K562 (cell line): ENCODE data around the gene NAIF1. TPM values are rescaled to one million over a fixed set of nuclear protein-coding genes. Genes with fewer than 3 reads are reported as not detected.

Experiments
- ADNP ChIP-seq: fragments of 200-800 bp; sonication (Bioruptor generic); IDR thresholded peaks from 2 replicates; pipeline ENCODE4 v1.6.1; 2016; ENCODE audit warnings: missing genetic modification characterization, missing compliant biosample characterization
- BMI1 ChIP-seq: fragments of 150-350 bp; IDR thresholded peaks from 2 replicates; pipeline ENCODE4 v1.6.1; 2014; ENCODE audit warnings: low read length
- ESRRB ChIP-seq: fragments of 250-450 bp; sonication (Bioruptor Pico); IDR thresholded peaks from 2 replicates; pipeline ENCODE4 v1.5.0; 2020; ENCODE audit warnings: mild to moderate bottlenecking, moderate library complexity, borderline replicate concordance
- FOXM1 ChIP-seq, 2 experiments: fragments of 450-650 bp in 1 of 2; sonication (generic) in 1 of 2; formaldehyde crosslinking in 1 of 2; IDR thresholded peaks; 2 replicates each; pipeline versions ENCODE4 v1.6.1 to v1.9.0; 2017 to 2022; ENCODE audit warnings: low read depth in 2 of 2, mild to moderate bottlenecking in 2 of 2, missing genetic modification reagents in 1 of 2, moderate library complexity in 1 of 2
- LCOR ChIP-seq: sonication (generic); formaldehyde crosslinking; IDR thresholded peaks from 2 replicates; pipeline ENCODE4 v1.8.0; 2022; ENCODE audit warnings: mild to moderate bottlenecking, missing genetic modification reagents
- MAZ ChIP-seq, 2 experiments: fragments of 450-650 bp in 1 of 2; sonication (generic) in 1 of 2; formaldehyde crosslinking; IDR thresholded peaks in 1 of 2; conservative IDR thresholded peaks in 1 of 2; 2 replicates each; pipeline versions ENCODE4 v1.4.0 to v1.5.0; 2020; ENCODE audit warnings: mild to moderate bottlenecking in 1 of 2, missing genetic modification reagents in 1 of 2
- NCOA1 ChIP-seq: fragments of 450-650 bp; IDR thresholded peaks from 2 replicates; pipeline ENCODE4 v1.6.1; 2016; ENCODE audit warnings: low read depth
- NR2C2 ChIP-seq, 2 experiments: fragments of 200-800 bp in 1 of 2; sonication (Bioruptor generic) in 1 of 2; sonication (generic) in 1 of 2; formaldehyde crosslinking in 1 of 2; IDR thresholded peaks; 2 replicates each; pipeline versions ENCODE4 v1.6.1 to v1.8.0; 2016 to 2022; ENCODE audit warnings: mild to moderate bottlenecking in 1 of 2, missing compliant biosample characterization in 1 of 2, missing genetic modification characterization in 1 of 2, missing genetic modification reagents in 1 of 2
- OTX1 ChIP-seq: fragments of 450-650 bp; formaldehyde crosslinking; IDR thresholded peaks from 2 replicates; pipeline ENCODE4 v1.4.0; 2022; ENCODE audit warnings: mild to moderate bottlenecking
- RBM15 ChIP-seq: fragments of 200-400 bp; formaldehyde crosslinking; IDR thresholded peaks from 2 replicates; pipeline ENCODE4 v1.6.1; 2018; ENCODE audit warnings: mild to moderate bottlenecking, low read length, moderate library complexity; ENCODE audit not compliant: insufficient read depth
- RHOXF2B ChIP-seq: fragments of 250-450 bp; sonication (Bioruptor Pico); conservative IDR thresholded peaks from 2 replicates; pipeline ENCODE4 v1.5.1; 2021
- STAT5A ChIP-seq: IDR thresholded peaks from 2 replicates; pipeline ENCODE4 v1.6.1; 2012; ENCODE audit warnings: low read length, inconsistent platforms, borderline replicate concordance
- TRIM24 ChIP-seq, 2 experiments: fragments of 450-650 bp; IDR thresholded peaks; 2 replicates each; pipeline ENCODE4 v1.6.1; 2016
- ZNF133 ChIP-seq: fragments of 250-450 bp; sonication (Bioruptor Pico); IDR thresholded peaks from 2 replicates; pipeline ENCODE4 v1.4.0; 2020; ENCODE audit warnings: mild to moderate bottlenecking
- ZNF23 ChIP-seq: fragments of 250-450 bp; sonication (Bioruptor Pico); IDR thresholded peaks from 2 replicates; pipeline ENCODE4 v1.4.0; 2020; ENCODE audit warnings: mild to moderate bottlenecking
- ZNF589 ChIP-seq: fragments of 200-800 bp; sonication (Bioruptor generic); IDR thresholded peaks from 2 replicates; pipeline ENCODE4 v1.6.1; 2016; ENCODE audit warnings: low read depth, missing genetic modification characterization, missing compliant biosample characterization
- ZNF699 ChIP-seq: fragments of 250-450 bp; sonication (Bioruptor Pico); IDR thresholded peaks from 2 replicates; pipeline ENCODE4 v1.8.0; 2021; ENCODE audit warnings: mild to moderate bottlenecking, moderate library complexity; ENCODE audit not compliant: insufficient replicate concordance
- ZNF764 ChIP-seq: fragments of 250-450 bp; sonication (Bioruptor Pico); IDR thresholded peaks from 2 replicates; pipeline ENCODE4 v1.4.0; 2020; ENCODE audit warnings: low read depth, mild to moderate bottlenecking, moderate library complexity
- polyA plus RNA-seq, 8 experiments: library from polyadenylated mRNA; depleted of rRNA in 4 of 8; stranded (reverse) in 5 of 8; unstranded in 3 of 8; fragments of >200 nt; fragmentation: Nextera tagmentation in 2 of 8; fragmentation: Illumina TruSeq in 1 of 8; extraction: Ambion mirVana in 2 of 8; extraction: Trizol in 1 of 8; gene quantifications; 2 replicates each; pipeline versions ENCODE4 v1.2.1 to v1.2.3, GENCODE V29; 2011 to 2014; ENCODE audit warnings: inconsistent platforms in 1 of 8, missing spikeins in 1 of 8
- total RNA-seq, 7 experiments: library from RNA; depleted of rRNA in 6 of 7; stranded (reverse); fragments of >200 nt in 6 of 7; fragmentation: Illumina TruSeq in 2 of 7; extraction: Trizol in 2 of 7; gene quantifications; 2 replicates each; pipeline versions ENCODE4 v1.2.1 to v1.2.3, GENCODE V29; 2011 to 2021; ENCODE audit warnings: low replicate concordance in 1 of 7
- TF ChIP-seq, protein P1 (sequence below), 2 experiments: fragments of 200-800 bp in 1 of 2; sonication (Bioruptor generic) in 1 of 2; sonication (generic) in 1 of 2; formaldehyde crosslinking in 1 of 2; IDR thresholded peaks in 1 of 2; conservative IDR thresholded peaks in 1 of 2; 2 replicates each; pipeline versions ENCODE4 v1.5.0 to v1.6.1; 2016 to 2020; ENCODE audit warnings: missing compliant biosample characterization in 1 of 2, missing genetic modification characterization in 1 of 2, missing genetic modification reagents in 1 of 2
- TF ChIP-seq, protein P2 (sequence below): fragments of 450-650 bp; IDR thresholded peaks from 2 replicates; pipeline ENCODE4 v1.6.1; 2016

NAIF1 gene
- total and polyA plus RNA-seq, 9 of the 15 experiments (the other 6 are each of a cell fraction or from before 2014, with no cell fraction given): 4.8 to 26.6 (median 17.2) TPM

DNA sequence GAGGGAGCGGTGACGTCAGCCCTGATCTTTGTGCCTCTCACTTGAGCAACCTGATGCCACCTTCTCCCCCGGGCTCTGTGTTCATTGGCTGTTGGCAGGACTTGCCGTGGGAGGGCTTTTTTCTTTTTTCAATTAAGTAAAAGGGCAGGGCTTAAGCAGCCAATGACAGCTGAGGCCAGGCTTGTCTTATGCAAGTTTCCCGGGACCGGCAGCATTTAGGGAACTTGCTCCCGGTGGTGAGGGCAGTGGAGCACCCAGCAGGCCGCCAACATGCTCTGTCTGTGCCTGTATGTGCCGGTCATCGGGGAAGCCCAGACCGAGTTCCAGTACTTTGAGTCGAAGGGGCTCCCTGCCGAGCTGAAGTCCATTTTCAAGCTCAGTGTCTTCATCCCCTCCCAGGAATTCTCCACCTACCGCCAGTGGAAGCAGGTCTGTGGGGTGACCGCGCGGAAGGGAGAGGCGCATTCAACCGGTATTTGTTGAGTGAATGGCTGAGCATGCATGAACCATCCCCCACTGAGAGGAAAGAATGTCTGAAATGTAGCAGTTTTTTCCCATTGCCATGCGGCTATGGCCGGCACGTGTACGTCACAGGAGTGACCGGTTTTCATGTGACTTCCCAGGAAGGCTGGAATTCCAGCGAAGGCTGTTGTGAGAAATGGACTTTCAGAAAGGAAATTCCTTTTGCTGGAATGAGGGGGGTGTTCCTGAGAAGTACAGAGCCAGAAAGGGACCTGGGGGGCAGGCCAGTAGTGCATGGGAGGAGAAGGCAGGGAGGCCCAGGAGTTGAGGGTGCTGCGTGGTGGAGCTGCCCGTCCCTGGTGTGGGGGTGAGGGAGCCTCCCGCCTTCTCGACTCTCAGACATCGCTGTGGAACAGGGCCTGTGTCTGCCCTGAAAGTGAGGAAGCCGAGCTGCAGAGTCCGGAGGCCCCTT is 31.4 kb upstream of the NAIF1 start (continued):
- TF ChIP-seq, protein P1, sequence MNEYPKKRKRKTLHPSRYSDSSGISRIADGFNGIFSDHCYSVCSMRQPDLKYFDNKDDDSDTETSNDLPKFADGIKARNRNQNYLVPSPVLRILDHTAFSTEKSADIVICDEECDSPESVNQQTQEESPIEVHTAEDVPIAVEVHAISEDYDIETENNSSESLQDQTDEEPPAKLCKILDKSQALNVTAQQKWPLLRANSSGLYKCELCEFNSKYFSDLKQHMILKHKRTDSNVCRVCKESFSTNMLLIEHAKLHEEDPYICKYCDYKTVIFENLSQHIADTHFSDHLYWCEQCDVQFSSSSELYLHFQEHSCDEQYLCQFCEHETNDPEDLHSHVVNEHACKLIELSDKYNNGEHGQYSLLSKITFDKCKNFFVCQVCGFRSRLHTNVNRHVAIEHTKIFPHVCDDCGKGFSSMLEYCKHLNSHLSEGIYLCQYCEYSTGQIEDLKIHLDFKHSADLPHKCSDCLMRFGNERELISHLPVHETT (CRISPR knock-in tag; conservative IDR thresholded peaks at IDR 0.05 in 1 of 2, IDR thresholded peaks at IDR 0.05 in 1 of 2): 0 out of 4 replicates have a peak, but pooled peaks of 1 of the 2 experiments have one; percentile 35
- TF ChIP-seq TRIM24 (IDR thresholded peaks at IDR 0.05) (no peak), ESRRB (CRISPR knock-in tag) (no peak), FOXM1 (IDR thresholded peaks at IDR 0.05; ENCODE audit: low read depth) (no peak), FOXM1 (CRISPR knock-in tag; IDR thresholded peaks at IDR 0.05; ENCODE audit: low read depth) (no peak), ZNF699 (CRISPR knock-in tag) (no peak), ZNF23 (CRISPR knock-in tag) (no peak), OTX1 (CRISPR knock-in tag) (no peak), ZNF589 (no peak), BMI1 (no peak), RHOXF2B (CRISPR knock-in tag) (no peak), MAZ (CRISPR knock-in tag; conservative IDR thresholded peaks at IDR 0.05 in 1 of 2, IDR thresholded peaks at IDR 0.05 in 1 of 2) (no peak), LCOR (CRISPR knock-in tag) (no peak), STAT5A (no peak), RBM15 (no peak), ZNF764 (CRISPR knock-in tag) (no peak), ADNP (no peak), ZNF133 (CRISPR knock-in tag) (no peak), NR2C2 (CRISPR knock-in tag; IDR thresholded peaks at IDR 0.05) (no peak), NR2C2 (tag; IDR thresholded peaks at IDR 0.05) (0 out of 2 replicates have a peak, but pooled peaks have one; percentile 26), NCOA1 (no peak)
- TF ChIP-seq, protein P2, sequence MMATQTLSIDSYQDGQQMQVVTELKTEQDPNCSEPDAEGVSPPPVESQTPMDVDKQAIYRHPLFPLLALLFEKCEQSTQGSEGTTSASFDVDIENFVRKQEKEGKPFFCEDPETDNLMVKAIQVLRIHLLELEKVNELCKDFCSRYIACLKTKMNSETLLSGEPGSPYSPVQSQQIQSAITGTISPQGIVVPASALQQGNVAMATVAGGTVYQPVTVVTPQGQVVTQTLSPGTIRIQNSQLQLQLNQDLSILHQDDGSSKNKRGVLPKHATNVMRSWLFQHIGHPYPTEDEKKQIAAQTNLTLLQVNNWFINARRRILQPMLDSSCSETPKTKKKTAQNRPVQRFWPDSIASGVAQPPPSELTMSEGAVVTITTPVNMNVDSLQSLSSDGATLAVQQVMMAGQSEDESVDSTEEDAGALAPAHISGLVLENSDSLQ: peak; percentile 42; the same call in 1 of the 2 replicates
